ACHN (cell line): ENCODE results near the gene SETBP1.

Experiments
- DNase-seq: peaks from one replicate; pipeline ENCODE4 v3.0.0-alpha.2; 2015
- in situ Hi-C: cut with HindIII; loops from 2 replicates; pipeline ENCODE4 v1.10.0; 2017; ENCODE audit warnings: low sequenced_read_pairs, low pct_ligation_motif_present, low pct_unique_long_range_greater_than_20kb

SETBP1 gene

DNA sequence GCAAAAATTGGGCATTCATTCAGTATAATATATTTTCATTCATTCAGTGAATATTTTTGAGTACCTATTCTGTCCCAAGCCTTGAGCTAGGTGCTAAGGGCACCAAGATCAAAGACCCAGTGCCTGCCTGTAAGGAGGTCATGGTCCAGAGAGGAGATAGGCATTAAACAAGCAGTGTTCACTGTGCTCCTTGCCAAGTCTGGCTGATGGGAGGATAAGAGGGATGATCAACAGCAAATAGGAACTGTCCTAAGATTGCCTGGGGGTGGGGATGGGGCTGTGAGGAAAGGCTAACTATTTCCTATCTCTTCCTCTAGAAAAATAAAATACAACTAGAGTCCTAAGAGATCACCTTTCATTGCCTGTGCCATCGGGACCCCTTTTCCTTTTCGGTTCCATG, 60.4 kb downstream of the SETBP1 start:
- no peak for DNase-seq
- in situ Hi-C loops, result no loop called here

DNA sequence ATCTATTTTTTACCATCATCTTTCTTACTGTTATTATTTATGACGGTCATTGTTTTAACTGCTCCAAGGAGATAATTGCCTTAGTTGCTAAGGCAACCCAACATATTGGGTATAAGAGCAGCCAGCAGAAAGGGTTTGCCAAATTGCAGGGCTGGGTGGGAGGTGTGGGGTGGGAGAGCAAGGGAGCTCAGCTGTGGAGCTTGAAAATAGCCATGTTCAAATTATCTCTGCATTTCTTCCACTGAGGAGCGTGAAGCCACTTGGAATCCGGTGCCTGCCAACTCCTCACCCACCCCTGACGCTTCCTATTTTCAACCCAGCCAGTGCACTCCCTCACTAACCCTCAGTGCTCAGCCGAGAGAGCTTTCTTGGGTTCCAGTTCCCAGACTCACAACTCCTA, 60.8 kb downstream of the SETBP1 start:
- DNase-seq, result no peak
- in situ Hi-C loops, result no loop called here

DNA sequence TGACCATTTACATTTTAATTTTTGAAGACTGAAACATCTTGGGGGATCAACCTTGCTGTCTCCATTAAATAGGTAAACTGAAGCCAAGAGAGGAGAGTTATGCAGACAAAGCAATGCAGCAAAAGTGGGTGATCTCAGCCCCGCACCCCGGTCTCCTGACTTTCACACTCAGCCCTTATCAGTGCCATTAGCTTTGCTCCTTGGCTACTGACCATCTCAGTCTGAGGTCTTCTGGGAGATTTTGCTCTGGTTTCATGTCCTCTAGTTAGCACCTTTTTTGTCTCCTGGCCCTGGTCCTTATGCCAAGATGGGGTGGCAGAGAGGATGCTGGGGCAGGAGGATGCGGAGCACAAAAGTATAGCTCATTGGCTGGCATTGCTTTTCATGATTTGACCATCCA, 61.4 kb downstream of the SETBP1 start:
- DNase-seq, result no peak
- in situ Hi-C loops, result no loop called here

DNA sequence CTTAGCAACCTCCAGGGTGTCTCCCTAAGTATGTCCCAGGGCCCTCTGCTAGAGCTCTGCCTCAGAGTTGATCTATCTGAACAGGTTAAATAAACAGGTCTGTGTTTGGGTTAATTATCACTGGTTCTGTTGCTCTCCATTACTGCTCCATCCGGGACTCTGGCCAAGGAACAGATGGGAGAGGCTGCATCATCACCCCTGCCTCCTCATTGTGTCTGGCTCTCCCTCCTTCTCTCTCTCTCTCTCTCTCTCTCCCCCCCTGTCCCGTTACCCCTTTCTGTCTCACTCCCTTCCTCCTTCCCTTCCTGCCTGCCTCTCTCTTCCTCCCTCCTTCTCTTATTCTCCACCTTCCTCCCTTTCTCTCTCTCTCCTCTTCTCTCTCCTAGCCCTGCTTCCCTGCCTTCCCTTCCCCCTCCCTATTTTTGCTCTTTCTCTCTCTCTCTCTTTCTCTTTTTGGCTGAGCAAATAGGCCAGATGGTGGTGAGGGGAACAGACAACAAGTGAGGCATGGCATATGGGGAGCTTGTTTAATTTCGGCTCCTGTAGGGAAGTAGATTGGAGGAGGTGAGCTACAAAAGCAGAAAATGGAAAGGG, 62.1 kb downstream of the SETBP1 start:
- in situ Hi-C loops, result no loop called here
- DNase-seq, result no peak

DNA sequence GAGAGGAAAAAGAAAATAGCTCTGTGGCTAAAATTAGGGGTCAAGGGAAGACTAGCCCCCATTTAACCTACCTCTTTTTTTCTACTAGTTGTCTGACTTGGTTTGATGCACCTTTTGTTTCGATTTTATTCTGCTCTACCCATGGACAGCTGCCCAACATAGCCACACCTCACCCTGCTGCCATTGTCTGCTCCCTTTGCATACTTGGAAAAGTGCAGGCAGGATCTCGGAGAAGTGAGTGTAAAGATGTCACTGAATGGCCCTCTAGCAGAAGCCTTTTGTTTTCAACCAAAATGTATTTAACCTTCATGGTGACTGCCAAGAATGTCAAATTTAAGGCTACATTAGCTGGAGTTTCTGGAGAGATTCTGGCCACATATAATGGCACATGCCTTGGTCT, 62.9 kb downstream of the SETBP1 start:
- in situ Hi-C loops, result no loop called here
- no peak for DNase-seq

DNA sequence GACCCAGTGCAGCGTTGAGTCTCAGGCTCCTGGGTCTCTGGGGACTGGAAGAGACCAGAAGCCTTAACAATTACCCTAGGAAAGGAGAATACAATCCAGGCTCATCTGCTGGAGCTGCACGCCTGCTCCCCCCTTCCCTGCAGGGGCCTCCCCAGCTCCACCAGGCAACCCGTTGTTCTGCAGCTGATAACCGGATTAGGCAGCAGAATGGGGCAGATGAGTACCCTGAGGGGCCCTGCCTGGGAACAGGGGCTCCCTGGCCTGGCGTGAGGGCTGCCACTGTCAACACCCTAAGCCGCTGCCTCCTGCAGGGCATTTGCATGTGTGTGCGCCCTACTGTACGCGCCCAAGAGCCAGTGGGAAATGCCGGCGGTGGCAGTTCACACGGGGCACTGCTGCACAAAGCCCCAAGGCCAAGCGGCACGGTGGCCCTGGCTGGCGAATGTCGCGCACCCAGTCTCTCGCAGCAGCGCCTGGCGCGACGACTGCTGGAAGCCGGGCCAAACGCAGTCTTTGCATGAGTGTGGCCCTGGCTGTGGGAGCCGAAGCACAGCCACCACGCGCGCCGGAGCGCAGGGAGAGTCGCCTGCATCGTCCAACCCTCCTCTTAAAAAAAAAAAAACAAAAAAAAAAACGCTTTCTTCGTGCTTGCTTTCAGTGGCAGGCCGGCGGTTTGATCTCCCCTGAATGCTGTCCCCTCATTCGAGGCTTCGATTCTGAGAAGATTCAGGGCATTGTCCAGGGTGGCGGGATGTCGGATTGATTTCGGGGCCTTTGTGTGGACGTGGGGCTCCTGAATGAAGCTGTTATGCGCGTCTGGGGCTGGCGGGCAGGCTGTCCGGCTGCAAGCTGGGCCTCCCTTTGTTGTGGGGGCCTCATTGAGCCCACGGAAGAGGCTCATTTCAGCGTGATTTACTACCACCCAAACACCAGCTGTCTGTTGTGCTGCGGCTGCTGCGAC, 63.8 kb downstream of the SETBP1 start:
- no peak for DNase-seq

DNA sequence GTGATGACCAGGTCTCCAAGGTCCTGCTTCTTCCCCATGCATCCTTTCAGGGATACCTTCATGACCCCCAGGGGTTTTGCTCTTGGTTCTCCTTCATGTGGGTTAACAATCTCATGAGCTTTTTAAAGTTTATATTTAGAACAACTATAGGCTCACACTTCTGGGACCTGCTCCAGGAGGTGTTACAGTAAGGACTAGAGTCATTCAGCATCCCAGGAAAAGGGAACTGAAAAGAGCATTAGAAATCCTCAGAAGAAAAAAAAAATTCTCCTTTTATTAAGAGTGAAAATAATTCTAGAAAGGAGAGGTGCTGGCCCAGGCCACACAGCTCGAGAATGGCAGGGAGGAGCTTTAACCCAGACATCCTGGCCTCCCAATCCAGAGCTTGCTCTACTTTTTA, 66.5 kb downstream of the SETBP1 start:
- no peak for DNase-seq
- in situ Hi-C loops, result no loop called here

More for the DNA sequence above, 63.8 kb downstream of the SETBP1 start:
- in situ Hi-C loops, result no loop called here

DNA sequence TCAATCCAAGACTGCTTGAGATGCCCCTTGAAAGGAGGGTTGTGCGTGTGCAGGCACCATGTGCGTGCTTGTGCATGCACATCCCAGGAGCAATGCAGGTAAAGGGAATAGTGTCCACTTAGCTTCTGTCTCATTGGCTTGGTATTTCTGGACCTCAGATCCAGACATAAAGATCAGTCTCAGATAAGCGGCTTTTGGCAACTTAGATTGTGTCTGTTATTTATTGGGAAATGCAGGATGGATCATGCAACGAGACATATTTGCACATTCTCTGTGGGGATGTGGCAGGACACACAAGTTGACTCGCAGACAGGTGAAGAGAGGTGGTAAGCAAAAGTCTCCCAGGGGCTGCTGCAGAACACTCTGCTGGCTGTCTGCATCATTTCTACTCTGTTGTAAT, 67.9 kb downstream of the SETBP1 start:
- in situ Hi-C loops, result no loop called here

DNA sequence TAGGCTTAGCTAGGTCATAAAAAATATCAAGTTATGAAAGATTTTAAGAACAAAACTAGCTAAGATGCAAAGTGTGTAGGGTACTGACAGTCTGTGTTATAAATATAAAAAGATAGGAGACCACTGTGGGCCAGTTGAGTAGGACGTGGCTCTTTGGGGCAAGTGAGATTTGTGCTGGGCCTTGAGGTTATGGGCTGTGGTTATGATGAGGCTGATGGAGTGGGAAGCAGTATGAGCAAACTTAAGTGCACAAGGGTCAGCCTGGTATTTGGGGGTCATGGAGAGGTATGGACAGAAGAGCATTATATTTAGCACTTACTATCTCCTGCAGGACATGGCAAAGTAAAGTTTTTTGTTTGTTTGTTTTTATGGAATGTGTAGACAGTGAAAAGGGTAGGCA, 70.1 kb downstream of the SETBP1 start:
- DNase-seq, result no peak
- in situ Hi-C loops, result no loop called here

More for the DNA sequence above, 67.9 kb downstream of the SETBP1 start:
- DNase-seq, result no peak

DNA sequence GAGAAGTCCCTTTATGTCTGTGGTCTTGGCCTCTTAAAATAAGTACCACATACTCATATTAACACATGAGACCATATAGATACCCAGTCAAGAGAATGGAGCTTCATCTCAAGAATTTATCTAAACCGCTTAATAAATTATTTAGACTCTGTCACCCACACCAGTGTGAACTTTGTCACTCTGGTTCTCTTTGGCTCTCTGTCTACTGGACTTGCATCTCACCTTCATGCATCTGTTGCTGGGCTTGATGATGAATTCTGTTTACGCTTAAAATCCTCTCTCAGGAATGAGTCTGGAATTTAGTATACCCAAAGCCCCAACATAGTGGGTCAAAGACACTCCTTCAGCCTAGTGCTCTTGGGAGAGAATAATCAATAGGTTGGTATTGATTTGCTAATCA, 73.9 kb downstream of the SETBP1 start:
- in situ Hi-C loops, result no loop called here
- DNase-seq, result no peak

DNA sequence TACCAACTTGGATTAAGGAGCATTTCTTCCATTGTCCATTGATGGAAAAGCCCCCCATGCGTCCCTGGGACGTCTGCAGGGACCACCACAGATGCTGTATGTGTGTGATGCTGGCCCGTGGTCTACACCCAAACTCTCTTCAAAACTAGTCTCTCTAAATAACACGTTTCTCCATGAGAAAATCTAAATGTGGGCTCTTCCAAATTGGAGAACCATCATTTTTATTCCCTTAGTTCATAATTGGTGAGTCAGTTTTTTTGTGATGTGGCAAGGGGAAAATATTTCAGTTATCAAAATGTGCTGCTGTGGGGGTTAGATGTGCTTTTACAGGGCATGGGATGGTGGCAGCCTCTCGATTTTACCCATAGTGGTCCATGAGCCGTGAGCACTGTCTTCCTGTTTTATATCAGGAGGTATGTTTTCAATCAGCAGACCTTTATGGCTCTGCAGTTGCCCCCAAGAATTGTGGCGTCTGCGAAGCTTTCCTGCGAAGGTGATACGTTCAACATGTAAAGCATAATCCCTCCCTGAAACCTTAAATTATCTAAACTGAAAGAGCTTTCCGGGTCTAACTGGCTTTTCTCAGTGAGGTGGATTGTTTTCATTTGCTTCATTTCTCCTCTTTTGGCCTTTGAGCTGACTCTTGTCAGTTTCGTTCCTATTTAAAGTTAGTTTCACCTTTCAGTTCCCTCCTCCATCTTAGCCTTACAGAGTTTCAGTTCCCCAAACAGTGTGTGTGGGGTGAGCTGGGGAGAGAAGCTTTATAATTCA, 78.4 kb downstream of the SETBP1 start:
- no peak for DNase-seq
- in situ Hi-C loops, result no loop called here

DNA sequence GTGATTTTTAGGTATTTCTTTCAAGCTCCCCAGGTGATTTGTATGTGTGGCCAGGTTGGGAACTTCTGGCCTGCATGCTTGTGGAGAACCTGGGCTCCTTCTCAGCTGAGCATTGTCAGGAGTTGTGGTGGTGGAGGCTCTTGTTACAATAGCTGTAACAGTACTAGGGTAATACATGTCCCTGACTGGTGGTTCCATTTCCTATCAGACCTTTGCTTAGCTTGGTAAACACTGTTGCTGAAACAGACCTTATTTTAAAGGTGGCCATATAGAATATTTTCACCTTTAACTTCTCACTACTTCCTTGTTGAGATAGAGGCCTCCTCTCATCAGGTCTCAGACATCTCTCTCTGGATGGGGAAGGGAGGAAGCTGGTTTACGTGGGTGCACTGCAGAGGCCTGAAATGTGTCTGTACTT, 79.2 kb downstream of the SETBP1 start:
- in situ Hi-C loops, result no loop called here
- DNase-seq, result no peak

DNA sequence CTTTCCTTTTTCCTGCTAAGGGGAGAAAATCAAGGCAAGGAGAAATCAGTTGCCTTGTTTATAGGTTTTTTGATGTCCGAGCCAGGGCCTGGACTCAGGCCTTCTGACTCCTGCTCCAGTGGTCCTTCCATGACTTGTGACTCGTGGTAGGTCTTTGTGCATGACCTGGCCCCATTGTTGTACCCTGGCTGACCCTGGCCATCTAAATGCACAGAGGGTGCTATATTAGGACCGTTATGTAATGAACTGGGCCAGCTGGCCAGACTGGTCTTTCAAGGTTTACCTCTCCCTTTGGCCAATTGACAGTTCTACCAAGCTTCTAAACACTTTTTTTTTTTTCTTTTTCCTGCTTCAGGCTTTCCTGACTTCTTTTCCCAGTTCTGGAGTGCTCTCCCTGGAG, 81.1 kb downstream of the SETBP1 start:
- DNase-seq, result no peak
- in situ Hi-C loops, result no loop called here

DNA sequence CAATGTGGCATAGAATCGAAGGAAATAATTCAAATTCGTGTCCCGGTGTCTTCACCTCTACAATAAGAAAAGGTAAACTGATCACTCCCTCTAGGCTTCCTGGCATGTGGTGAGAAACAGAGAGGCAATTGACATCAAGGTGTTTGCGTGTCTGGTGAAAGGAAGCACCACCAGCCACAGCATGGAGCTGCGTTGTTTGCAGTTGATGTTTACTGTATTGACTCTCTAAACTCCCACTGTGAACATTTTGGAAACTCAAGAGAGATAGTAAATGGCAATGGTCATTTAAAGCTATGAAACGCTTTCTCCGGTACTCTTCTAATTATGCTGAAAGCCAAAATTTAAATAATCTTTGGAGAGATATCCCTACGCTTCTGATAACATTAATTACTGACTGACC, 82.6 kb downstream of the SETBP1 start:
- in situ Hi-C loops, result no loop called here
- DNase-seq, result no peak

DNA sequence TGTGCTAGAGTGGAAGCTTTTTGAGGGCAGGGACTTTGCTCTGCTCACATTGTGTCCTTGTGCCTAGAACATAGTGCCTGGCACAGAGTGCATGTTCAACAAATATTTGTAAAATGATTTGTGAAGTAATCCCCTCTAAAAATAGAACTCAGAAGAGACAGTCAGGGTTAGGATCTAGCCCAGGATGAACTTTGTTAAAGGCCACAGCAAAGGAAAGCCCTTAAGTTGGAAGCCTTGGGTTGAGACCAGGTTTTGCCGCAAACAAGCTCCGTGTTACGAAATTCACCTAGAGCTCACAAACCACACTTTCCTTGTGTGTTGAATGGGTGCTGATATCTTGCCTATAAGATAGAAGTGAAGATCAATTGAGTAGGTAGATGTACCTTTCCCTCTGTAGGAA, 84.2 kb downstream of the SETBP1 start:
- DNase-seq, result no peak
- in situ Hi-C loops, result no loop called here

DNA sequence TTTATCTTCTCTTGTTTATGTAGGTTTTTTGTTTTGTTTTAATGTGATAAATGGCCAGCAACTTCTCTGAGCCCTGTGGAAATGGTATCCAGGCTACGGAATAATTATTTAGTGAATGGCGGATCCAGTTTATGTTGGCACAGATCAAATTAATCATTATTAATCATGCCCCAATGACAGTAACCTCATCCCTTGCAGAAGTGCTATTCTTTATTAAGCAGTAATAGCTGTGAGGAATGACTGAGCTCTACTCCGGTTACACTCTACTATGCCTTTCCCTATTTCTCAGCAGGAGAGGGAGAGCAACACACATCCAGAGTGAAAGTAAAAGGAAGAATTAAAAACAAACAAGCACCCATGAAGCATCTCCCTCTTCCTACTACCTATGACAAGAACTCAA, 84.8 kb downstream of the SETBP1 start:
- no peak for DNase-seq
- in situ Hi-C loops, result no loop called here

DNA sequence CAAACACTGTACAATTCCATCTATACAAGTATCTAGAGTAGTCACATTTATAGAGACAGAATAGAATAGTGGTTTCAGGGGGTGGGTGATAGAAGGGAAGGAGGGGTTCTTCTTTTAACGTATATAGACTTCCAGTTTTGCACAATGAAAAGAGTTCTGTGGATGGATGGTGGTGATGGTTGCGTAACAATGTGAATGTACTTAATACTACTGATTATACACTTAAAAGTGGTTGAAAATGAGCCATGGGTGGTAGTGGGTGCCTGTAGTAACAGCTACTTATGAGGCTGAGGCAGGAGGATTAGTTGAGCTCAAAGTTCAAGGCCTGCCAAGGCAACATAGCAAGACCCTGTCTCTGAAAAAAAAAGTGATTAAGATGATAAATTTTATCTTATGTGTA, 85.8 kb downstream of the SETBP1 start:
- in situ Hi-C loops, result no loop called here
- no peak for DNase-seq

DNA sequence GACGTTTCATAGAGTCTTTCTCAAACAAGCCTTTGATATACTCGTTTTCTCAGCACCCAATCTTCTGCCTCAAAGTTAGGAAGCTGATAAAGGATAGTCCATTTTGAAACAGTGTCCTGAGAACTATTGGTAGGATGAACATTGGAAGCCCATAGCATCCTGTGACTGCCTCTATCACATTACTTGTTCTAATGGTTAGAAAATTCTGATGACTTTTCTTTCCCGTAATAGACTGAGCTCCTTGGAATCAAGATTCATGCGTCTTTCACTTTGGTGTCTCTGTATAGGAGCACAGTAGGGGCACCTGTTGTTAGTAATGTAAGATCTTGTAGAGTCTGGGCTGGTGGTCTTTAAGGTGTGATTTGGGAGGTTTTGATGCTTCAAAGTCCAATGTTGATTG, 87.1 kb downstream of the SETBP1 start:
- in situ Hi-C loops, result no loop called here
- no peak for DNase-seq

DNA sequence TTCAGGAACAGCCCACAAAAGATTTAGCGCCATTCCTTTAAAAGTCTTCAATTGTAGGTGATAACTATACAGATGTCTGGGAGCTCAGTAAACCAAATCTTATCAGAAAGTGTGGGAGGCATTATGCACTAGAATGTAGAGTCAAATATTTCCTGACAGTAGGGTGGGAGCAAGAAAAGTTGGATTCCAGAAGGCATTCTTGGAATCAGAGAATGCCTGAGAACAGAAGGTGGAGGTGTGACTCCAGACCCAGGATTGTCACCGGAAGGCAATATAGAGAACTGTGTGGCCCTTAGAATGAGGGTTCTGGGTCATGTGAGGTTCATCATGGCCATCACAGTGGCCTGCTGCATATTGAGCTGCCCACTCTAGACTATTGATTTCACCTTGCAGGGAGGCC, 90.0 kb downstream of the SETBP1 start:
- DNase-seq, result no peak
- in situ Hi-C loops, result no loop called here
